Natural killer cell (primary cell): ENCODE data around the gene SERINC3. TPM values are rescaled to one million over a fixed set of nuclear protein-coding genes. Genes with fewer than 3 reads are reported as not detected.

Experiments
- ATAC-seq, 3 donors: fragments of 150-1000 bp in 2 of 3; fragments of 200-7000 bp in 1 of 3; cut with Tn5 transposase; 1 replicate in 1 of 3; 2 replicates in 2 of 3; pipeline ENCODE4 v1.10.0; 2021; ENCODE audit warnings: mild to moderate bottlenecking in 2 of 3, moderate library complexity in 2 of 3
- DNase-seq, 2 donors: peaks; one replicate each; pipeline versions ENCODE4 v3.0.0 to v3.0.0-alpha.2; 2013 to 2021; ENCODE audit warnings: mixed read lengths in 1 of 2
- H3K27ac ChIP-seq: one replicate; pipeline ENCODE4 v1.5.1; 2013; ENCODE audit warnings: mild to moderate bottlenecking, low read length
- H3K27me3 ChIP-seq: one replicate; pipeline ENCODE4 v1.6.1; 2013; ENCODE audit warnings: low read length; ENCODE audit not compliant: control insufficient read depth, insufficient read depth
- H3K36me3 ChIP-seq: one replicate; pipeline ENCODE4 v1.6.1; 2013; ENCODE audit warnings: low read length; ENCODE audit not compliant: control insufficient read depth, insufficient read depth
- H3K4me1 ChIP-seq: one replicate; pipeline ENCODE4 v1.6.1; 2013; ENCODE audit warnings: low read length; ENCODE audit not compliant: control insufficient read depth, insufficient read depth
- H3K4me3 ChIP-seq: one replicate; pipeline ENCODE4 v1.5.1; 2013; ENCODE audit warnings: low read length
- H3K9me3 ChIP-seq: one replicate; pipeline ENCODE4 v1.6.1; 2013; ENCODE audit warnings: low read length; ENCODE audit not compliant: control insufficient read depth, insufficient read depth
- H3K27ac Mint-ChIP-seq, 2 donors: one replicate each; pipeline ENCODE4 v1.8.0; 2022; ENCODE audit warnings: mild to moderate bottlenecking in 2 of 2, mixed read lengths in 2 of 2, moderate library complexity in 1 of 2
- H3K27me3 Mint-ChIP-seq, 2 donors: one replicate each; pipeline ENCODE4 v1.8.0; 2022; ENCODE audit warnings: low read depth in 2 of 2, mixed read lengths in 2 of 2
- H3K36me3 Mint-ChIP-seq: one replicate; pipeline ENCODE4 v1.8.0; 2022; ENCODE audit warnings: mixed read lengths
- H3K4me1 Mint-ChIP-seq, 2 donors: one replicate each; pipeline ENCODE4 v1.8.0; 2022; ENCODE audit warnings: mixed read lengths in 2 of 2
- H3K4me3 Mint-ChIP-seq: one replicate; pipeline ENCODE4 v1.8.0; 2022; ENCODE audit warnings: mild to moderate bottlenecking, moderate library complexity, mixed read lengths
- H3K9me3 Mint-ChIP-seq, 2 donors: one replicate each; pipeline ENCODE4 v1.8.0; 2022; ENCODE audit warnings: mixed read lengths in 2 of 2
- WGBS: methylation state at CpG from one replicate; pipeline ENCODE4 v1.1.7; 2013; ENCODE audit warnings: missing lambda C conversion rate; ENCODE audit not compliant: insufficient coverage; 5-methylcytosine and 5-hydroxymethylcytosine counted together
- intact Hi-C: fragments of 100-400 bp; cut with micrococcal nuclease; formaldehyde crosslinking; loops from one replicate; pipeline ENCODE4 v1.14.2; 2022
- total RNA-seq, 4 donors: library from RNA; stranded (reverse); fragments of 120-200 nt in 1 of 4; gene quantifications; one replicate each; pipeline versions ENCODE4 v1.2.3 to v1.2.4, GENCODE V29; 2013 to 2022
- TF ChIP-seq, protein P1 (sequence below): fragments of 200-600 bp; IDR thresholded peaks from one replicate; pipeline ENCODE4 v1.8.0; 2022; ENCODE audit warnings: antibody characterized with exemption

Gene SERINC3
- total RNA-seq, 3 donors from 2014 or later (not counting 1 experiment from before 2014, with no cell fraction given): 70.1 to 89.6 (median 78.6) TPM

DNA sequence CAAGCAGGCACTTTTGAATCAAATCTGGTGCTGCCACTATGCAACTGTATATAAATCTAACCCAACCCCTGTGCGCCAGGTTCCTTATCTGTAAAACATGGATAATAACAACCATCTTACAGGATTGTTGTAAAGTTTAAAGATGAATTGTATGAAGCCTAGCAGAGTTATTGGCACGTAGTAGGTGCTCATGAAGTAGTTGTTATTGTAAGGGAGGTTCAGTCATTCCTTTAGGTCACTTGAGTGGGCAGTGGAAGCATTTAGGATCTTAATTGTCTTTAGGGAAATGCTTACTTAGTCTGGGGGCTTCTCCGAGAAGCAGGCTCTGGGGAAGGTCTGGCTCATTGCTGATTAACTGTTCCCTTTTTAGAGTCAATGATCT is 30.7 kb upstream of the SERINC3 start:
- Histone ChIP-seq H3K36me3 (no peaks in the 10 kb centered on the region), H3K27ac (no peak overlapping the region), H3K27me3 (no peaks in the 10 kb centered on the region), H3K4me3 (no peak overlapping the region), H3K4me1 (no peaks in the 10 kb centered on the region), H3K9me3 (no peaks in the 10 kb centered on the region)
- Mint-ChIP-seq H3K27me3 (peaks cover 0 to 2% of the 10 kb centered on the region in 2 donors), H3K4me3 (no peak overlapping the region), H3K4me1 (no peaks in the 10 kb centered on the region), H3K27ac (no peak overlapping the region), H3K9me3 (no peaks in the 10 kb centered on the region), H3K36me3 (no peaks in the 10 kb centered on the region)
- 82% methylated on average over 2 of the region's 3 CpGs for WGBS
- intact Hi-C loops: no loop called here
- TF ChIP-seq, protein P1, sequence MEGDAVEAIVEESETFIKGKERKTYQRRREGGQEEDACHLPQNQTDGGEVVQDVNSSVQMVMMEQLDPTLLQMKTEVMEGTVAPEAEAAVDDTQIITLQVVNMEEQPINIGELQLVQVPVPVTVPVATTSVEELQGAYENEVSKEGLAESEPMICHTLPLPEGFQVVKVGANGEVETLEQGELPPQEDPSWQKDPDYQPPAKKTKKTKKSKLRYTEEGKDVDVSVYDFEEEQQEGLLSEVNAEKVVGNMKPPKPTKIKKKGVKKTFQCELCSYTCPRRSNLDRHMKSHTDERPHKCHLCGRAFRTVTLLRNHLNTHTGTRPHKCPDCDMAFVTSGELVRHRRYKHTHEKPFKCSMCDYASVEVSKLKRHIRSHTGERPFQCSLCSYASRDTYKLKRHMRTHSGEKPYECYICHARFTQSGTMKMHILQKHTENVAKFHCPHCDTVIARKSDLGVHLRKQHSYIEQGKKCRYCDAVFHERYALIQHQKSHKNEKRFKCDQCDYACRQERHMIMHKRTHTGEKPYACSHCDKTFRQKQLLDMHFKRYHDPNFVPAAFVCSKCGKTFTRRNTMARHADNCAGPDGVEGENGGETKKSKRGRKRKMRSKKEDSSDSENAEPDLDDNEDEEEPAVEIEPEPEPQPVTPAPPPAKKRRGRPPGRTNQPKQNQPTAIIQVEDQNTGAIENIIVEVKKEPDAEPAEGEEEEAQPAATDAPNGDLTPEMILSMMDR: no peak
- DNase-seq (no peak), ATAC-seq (no peak)

GRCh38 chr20:44552050-44552449 is 30.2 kb upstream of the SERINC3 start:
- Mint-ChIP-seq H3K9me3 (no peaks in the 10 kb centered on the region), H3K27me3 (peaks cover 3 to 7% of the 10 kb centered on the region in 2 donors), H3K4me1 (no peaks in the 10 kb centered on the region), H3K27ac (no peak overlapping the region), H3K36me3 (no peaks in the 10 kb centered on the region), H3K4me3 (no peak overlapping the region)
- ATAC-seq: no peak
- intact Hi-C loops: no loop called here
- H3K36me3 ChIP-seq: no peaks in the 10 kb centered on the region
- H3K27ac ChIP-seq: no peak overlapping the region
- no peak for DNase-seq
- no peaks in the 10 kb centered on the region for H3K27me3 ChIP-seq
- H3K9me3 ChIP-seq: no peaks in the 10 kb centered on the region
- no peaks in the 10 kb centered on the region for H3K4me1 ChIP-seq
- no peak overlapping the region for H3K4me3 ChIP-seq
- WGBS: 93% methylated on average over 3 of the region's 4 CpGs
- TF ChIP-seq, protein P1: no peak

DNA sequence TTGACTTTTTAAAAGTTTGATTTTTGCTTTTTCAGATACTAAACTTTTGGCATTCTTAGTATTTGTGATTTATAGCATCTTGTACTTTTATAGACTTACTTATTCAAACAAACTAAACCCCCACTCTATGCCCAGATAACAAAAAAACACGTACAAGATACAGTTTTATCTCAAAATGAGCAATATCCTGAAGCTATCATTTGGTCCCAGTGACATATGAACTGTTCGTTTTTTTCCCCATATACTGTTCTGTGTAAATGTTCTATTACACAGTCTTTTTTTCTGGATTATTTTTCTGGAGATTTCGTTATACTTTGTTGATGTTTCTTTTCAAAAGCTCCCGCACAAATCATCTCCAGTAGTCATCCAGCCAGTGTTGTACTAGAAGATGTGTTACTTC is 27.3 kb upstream of the SERINC3 start:
- WGBS: 80% methylated on average over 2 of the region's 4 CpGs
- no peak overlapping the region for H3K27ac ChIP-seq
- Mint-ChIP-seq H3K36me3 (no peaks in the 10 kb centered on the region), H3K27me3 (peaks cover 6 to 7% of the 10 kb centered on the region in 2 donors), H3K4me3 (no peak overlapping the region), H3K27ac (no peak overlapping the region), H3K9me3 (no peaks in the 10 kb centered on the region), H3K4me1 (no peaks in the 10 kb centered on the region)
- no peaks in the 10 kb centered on the region for H3K9me3 ChIP-seq
- H3K27me3 ChIP-seq: no peaks in the 10 kb centered on the region
- H3K36me3 ChIP-seq: no peaks in the 10 kb centered on the region
- intact Hi-C loops: no loop called here
- no peaks in the 10 kb centered on the region for H3K4me1 ChIP-seq
- DNase-seq: no peak
- H3K4me3 ChIP-seq: no peak overlapping the region
- TF ChIP-seq, protein P1: no peak
- no peak for ATAC-seq

DNA sequence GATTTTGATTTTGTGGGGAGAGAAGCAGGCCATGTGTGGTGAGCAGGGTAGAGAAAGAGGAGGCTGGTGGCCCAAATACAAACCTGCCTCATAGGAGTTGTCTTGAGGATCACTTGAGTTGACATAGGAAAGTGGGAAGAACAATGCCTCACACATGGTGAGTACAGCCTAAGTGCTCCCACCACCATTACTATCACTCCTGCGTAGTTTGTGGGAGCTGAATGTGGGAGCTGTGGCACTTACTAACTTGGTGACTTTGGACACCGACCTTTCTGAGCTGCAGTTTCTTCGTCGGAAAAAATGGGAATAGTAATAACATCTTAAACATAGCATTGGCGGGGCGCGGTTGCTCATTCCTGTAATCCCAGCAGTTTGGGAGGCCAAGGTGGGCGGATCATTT is 25.5 kb upstream of the SERINC3 start:
- H3K27me3 ChIP-seq: no peaks in the 10 kb centered on the region
- no peak overlapping the region for H3K4me3 Mint-ChIP-seq
- peaks cover 6 to 7% of the 10 kb centered on the region in 2 donors for H3K27me3 Mint-ChIP-seq
- no peak overlapping the region for H3K27ac ChIP-seq
- TF ChIP-seq, protein P1: no peak
- no peaks in the 10 kb centered on the region for H3K9me3 ChIP-seq
- no peaks in the 10 kb centered on the region for H3K36me3 Mint-ChIP-seq
- ATAC-seq: no peak
- H3K4me1 ChIP-seq: no peaks in the 10 kb centered on the region
- no peak overlapping the region for H3K27ac Mint-ChIP-seq
- WGBS: 96% methylated on average over 8 of the region's 8 CpGs
- intact Hi-C loops: no loop called here
- H3K36me3 ChIP-seq: no peaks in the 10 kb centered on the region
- no peak for DNase-seq
- H3K9me3 Mint-ChIP-seq: no peaks in the 10 kb centered on the region
- no peak overlapping the region for H3K4me3 ChIP-seq
- no peaks in the 10 kb centered on the region for H3K4me1 Mint-ChIP-seq
